Brain microvascular endothelial cell (primary cell): Measurements from ENCODE around the gene POU2AF1.

Source experiments
- DNase-seq: peaks from one replicate; pipeline ENCODE4 v3.0.0-alpha.2; 2020
- H3K27ac ChIP-seq: fragments of 250-450 bp; sonication (Bioruptor Pico); 2 replicates; pipeline ENCODE4 v1.5.1; 2020; ENCODE audit warnings: mild to moderate bottlenecking, moderate library complexity
- H3K27me3 ChIP-seq: fragments of 250-450 bp; sonication (Bioruptor Pico); replicated peaks from 2 replicates; pipeline ENCODE4 v1.5.1; 2020; ENCODE audit warnings: mild to moderate bottlenecking
- H3K36me3 ChIP-seq: fragments of 250-450 bp; sonication (Bioruptor Pico); replicated peaks from 2 replicates; pipeline ENCODE4 v1.5.1; 2020; ENCODE audit warnings: mild to moderate bottlenecking
- H3K4me3 ChIP-seq: 2 replicates; pipeline ENCODE4 v1.5.1; 2011; ENCODE audit warnings: low read depth, mild to moderate bottlenecking, control low read depth, low read length, moderate library complexity
- in situ Hi-C: cut with HindIII; loops from 2 replicates; pipeline ENCODE4 v1.10.0; 2017; ENCODE audit warnings: low sequenced_read_pairs, low pct_ligation_motif_present
- TF ChIP-seq, protein P1 (sequence below): IDR thresholded peaks from 2 replicates; pipeline ENCODE4 v1.5.1; 2011; ENCODE audit warnings: low read depth, mild to moderate bottlenecking, moderate library complexity, low read length, control low read depth, inconsistent platforms; ENCODE audit errors: missing control alignments

Gene POU2AF1, protein sequence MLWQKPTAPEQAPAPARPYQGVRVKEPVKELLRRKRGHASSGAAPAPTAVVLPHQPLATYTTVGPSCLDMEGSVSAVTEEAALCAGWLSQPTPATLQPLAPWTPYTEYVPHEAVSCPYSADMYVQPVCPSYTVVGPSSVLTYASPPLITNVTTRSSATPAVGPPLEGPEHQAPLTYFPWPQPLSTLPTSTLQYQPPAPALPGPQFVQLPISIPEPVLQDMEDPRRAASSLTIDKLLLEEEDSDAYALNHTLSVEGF

DNA sequence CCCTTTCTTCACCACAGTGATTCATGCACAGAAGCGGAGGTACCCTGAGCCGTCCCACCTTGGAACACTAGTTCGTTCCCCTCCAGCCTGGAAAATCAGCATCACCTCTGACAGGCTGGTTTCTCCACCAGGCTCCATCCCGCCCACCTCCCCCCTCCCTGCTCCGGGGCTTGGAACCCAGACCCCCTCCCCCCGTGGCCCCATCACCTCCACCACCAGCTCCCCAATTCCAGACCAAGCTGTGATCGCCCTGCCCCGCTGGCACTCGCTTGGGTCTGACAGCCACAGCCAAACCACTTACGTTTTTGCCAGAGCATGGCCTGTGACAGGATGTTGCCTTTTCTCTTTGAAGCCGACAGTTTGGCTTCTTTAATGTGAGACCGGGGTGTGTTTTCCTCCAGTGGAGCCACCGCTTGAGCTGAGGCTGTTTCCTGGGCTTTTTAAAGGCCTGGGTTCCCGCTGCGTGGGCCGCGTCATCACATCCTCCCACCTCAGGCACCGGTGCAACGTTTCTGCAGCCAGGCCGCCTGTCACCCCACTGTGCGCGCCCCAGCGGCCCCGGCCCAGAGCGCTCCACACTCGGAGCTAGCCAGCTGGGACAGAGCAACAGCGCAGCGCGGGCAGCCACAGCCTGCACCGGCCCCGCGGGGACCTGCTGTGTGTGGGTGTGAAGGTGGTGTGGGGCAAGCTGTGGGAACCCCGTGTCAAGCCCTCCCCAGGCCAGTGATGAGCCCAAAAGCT lies at the start of gene POU2AF1:
TSS of gene POU2AF1 (minus strand) at position 415 of the 741 bp plus-strand sequence. CDS start at position 317, 98 bp downstream.
- TF ChIP-seq, protein P1, sequence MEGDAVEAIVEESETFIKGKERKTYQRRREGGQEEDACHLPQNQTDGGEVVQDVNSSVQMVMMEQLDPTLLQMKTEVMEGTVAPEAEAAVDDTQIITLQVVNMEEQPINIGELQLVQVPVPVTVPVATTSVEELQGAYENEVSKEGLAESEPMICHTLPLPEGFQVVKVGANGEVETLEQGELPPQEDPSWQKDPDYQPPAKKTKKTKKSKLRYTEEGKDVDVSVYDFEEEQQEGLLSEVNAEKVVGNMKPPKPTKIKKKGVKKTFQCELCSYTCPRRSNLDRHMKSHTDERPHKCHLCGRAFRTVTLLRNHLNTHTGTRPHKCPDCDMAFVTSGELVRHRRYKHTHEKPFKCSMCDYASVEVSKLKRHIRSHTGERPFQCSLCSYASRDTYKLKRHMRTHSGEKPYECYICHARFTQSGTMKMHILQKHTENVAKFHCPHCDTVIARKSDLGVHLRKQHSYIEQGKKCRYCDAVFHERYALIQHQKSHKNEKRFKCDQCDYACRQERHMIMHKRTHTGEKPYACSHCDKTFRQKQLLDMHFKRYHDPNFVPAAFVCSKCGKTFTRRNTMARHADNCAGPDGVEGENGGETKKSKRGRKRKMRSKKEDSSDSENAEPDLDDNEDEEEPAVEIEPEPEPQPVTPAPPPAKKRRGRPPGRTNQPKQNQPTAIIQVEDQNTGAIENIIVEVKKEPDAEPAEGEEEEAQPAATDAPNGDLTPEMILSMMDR = no peak
- Histone ChIP-seq H3K36me3 (no peaks in the 10 kb centered on the region), H3K4me3 (no peak within 1 kb of the TSS), H3K27me3 (no peaks in the 10 kb centered on the region), H3K27ac (no peak within 1 kb of the TSS)
- DNase-seq = no peak
- in situ Hi-C loops = no loop called here

DNA sequence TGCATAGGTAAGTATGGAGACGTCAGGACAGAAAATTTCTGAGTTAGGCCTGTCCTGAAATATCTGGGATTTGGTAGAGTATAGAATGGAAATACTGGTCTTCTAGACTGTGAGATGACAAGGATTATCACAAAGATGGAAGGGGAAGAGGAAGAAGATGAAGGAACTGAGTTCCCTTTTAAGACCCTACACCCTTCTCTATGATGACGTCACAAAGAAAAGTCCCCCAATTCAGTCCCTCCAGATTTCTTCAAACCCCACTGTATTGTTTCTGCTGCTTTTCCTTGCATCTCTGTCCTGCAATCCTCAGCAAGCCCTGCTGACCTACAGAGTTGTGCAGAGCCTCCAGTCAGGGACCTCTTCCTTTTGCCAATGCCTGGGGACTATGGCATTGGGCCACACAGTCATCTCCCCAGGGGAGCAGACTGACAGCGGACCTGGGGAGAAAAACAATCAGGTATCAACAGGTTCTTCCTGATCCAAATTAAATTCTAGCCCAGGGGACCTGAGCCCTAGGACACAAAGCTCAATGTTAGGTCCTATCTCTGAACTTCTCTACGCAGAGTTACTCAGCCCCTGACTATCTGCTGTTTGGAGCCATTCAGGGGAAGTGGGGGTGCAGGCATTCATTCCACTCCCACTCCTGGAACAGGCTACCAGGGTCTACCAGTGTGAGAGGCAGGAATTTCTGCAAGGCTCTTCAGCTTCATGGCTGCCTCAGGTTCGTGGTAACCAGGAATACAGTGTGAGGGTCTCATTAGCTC lies 49.2 kb upstream of the POU2AF1 start:
- no peaks in the 10 kb centered on the region for H3K27me3 ChIP-seq
- no peak overlapping the region for H3K4me3 ChIP-seq
- H3K36me3 ChIP-seq = no peaks in the 10 kb centered on the region
- in situ Hi-C loops = no loop called here
- no peak overlapping the region for H3K27ac ChIP-seq
- TF ChIP-seq, protein P1 = no peak
- no peak for DNase-seq

DNA sequence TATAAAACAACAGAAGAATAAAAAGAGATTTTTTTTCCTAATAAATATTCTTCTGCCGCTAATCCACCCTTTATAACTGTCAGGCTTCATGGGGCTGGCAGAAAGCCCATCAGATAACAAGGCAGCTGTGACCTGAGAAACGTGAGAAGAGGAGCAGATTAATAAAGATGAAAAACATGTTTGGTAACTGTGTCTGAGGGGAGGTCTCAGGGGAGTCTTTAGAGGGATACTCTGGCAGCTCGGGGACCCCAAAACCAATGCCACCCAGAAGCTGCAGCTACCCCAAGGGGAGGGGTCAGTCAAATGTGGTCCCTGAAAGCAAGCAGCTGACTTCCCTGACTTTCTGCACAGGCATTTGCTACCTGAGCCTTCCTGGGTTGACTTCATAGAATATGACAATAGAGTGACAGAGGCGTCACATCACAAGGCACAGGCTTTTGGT lies 48.4 kb upstream of the POU2AF1 start:
- DNase-seq = no peak
- no peaks in the 10 kb centered on the region for H3K27me3 ChIP-seq
- TF ChIP-seq, protein P1 = no peak
- no peaks in the 10 kb centered on the region for H3K36me3 ChIP-seq
- no peak overlapping the region for H3K4me3 ChIP-seq
- H3K27ac ChIP-seq = no peak overlapping the region
- in situ Hi-C loops = no loop called here

DNA sequence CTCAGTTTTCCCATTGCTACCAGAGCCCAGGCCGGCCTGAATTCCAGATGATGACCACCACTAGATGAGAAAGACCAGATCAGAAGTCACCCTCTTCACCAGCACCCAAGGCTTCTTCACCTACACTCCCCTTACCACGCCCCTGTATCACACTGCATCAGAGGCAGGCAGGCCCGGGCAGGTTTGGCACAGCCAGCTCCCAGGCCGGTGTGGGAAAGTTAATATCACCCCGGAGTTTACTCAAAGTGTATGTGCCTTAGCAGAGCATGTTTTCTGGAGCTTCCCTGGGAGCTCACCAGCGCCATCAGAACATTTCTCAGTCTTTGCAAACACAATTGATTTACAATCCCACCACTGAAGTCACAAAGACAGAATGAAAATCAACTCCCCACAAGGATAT lies 47.5 kb upstream of the POU2AF1 start:
- H3K4me3 ChIP-seq = no peak overlapping the region
- no peaks in the 10 kb centered on the region for H3K36me3 ChIP-seq
- in situ Hi-C loops = no loop called here
- no peak overlapping the region for H3K27ac ChIP-seq
- TF ChIP-seq, protein P1 = no peak
- no peaks in the 10 kb centered on the region for H3K27me3 ChIP-seq
- no peak for DNase-seq

DNA sequence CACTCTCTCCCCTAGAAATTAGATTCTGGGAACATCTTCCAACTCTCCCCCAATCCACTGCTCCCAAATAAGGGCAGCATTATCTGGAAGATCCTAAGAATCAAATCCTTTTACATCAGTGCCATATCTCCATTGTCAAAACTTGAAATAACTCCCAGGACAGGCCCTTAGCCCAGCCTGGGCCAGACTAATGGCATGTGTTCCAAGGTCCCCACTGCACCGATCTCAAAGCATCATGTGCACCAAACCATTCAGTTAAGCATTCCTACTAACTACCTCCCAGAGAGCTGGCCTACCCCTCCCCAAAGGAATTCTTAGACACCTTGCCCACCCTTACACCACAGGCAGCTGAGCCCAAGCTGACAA lies 44.2 kb upstream of the POU2AF1 start:
- H3K36me3 ChIP-seq = no peaks in the 10 kb centered on the region
- H3K4me3 ChIP-seq = no peak overlapping the region
- TF ChIP-seq, protein P1 = no peak
- DNase-seq = no peak
- in situ Hi-C loops = no loop called here
- no peaks in the 10 kb centered on the region for H3K27me3 ChIP-seq
- no peak overlapping the region for H3K27ac ChIP-seq
